PC-9 (cell line): Measurements from ENCODE around the gene GSG1.

Source experiments
- CTCF ChIP-seq: fragments of 200-600 bp; sonication (generic); conservative IDR thresholded peaks from 2 replicates; pipeline ENCODE4 v1.6.1; 2017; ENCODE audit warnings: mixed run types, antibody characterized with exemption, mild to moderate bottlenecking, moderate library complexity
- EZH2 ChIP-seq: fragments of 200-600 bp; sonication (generic); IDR thresholded peaks from 2 replicates; pipeline ENCODE4 v1.8.0; 2017; ENCODE audit warnings: antibody characterized with exemption, low read depth

DNA sequence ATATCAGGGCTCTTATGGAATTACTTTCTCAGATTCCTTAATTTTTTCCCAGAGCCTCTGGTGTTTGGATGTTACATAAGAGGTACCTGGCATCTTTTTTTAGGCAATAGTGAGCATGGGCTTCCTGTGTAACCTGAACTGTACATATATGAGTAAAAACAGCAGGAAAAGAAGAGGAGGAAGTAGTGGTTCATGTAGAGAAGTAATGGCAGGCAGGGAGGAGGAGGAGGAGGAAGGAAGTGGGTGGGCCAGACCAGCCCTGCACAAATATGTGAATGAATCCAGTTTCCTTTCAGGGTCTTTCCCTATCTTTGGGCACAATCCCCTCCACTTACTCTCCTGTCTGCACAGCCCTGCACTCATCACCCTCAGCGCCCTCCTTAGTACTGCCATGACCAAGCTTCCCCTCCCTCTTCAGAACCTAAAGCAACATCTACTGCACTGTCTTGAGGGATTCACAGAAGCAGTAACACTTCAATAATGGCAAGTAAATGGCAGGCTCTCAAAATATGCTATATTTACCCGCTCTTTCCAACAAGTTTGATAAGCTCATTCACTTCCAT lies 40.9 kb upstream of the GSG1 start:
- TF ChIP-seq CTCF (no peak), EZH2 (no peak)
